B cell (primary cell): ENCODE data around the gene TOMM5. TPM values are rescaled to one million over a fixed set of nuclear protein-coding genes. Genes with fewer than 3 reads are reported as not detected.

Source experiments
- ATAC-seq: fragments of 200-7000 bp; cut with Tn5 transposase; one replicate; pipeline ENCODE4 v1.10.0; 2021; ENCODE audit warnings: low read depth, mild to moderate bottlenecking, moderate number of reproducible peaks, moderate library complexity
- CTCF ChIA-PET: fragments of 350-600 bp; sonication (Branson Sonifier 250); formaldehyde crosslinking; loops from one replicate; lab custom pipeline; 2021; ENCODE audit warnings: antibody characterized with exemption, inconsistent platforms; lab: Charles Lee
- POLR2A ChIA-PET: fragments of 350-600 bp; sonication (Branson Sonifier 250); formaldehyde crosslinking; loops from one replicate; lab custom pipeline; 2021; ENCODE audit warnings: antibody characterized with exemption; lab: Charles Lee
- DNase-seq: peaks from one replicate; pipeline ENCODE4 v3.0.0; 2013
- H2AFZ ChIP-seq: 2 replicates; pipeline ENCODE4 v1.6.1; 2012; ENCODE audit warnings: mild to moderate bottlenecking, low read depth, low read length; ENCODE audit not compliant: insufficient read depth, poor library complexity, severe bottlenecking
- H3K27ac ChIP-seq, 2 donors: 1 replicate in 1 of 2; 2 replicates in 1 of 2; pipeline ENCODE4 v1.5.1; 2012 to 2013; ENCODE audit warnings: low read length in 2 of 2, mild to moderate bottlenecking in 2 of 2, moderate library complexity in 1 of 2
- H3K27me3 ChIP-seq, 4 experiments: fragments of 200-600 bp in 1 of 4; sonication (generic) in 1 of 4; replicated peaks in 1 of 4; 1 replicate in 2 of 4; 2 replicates in 2 of 4; pipeline versions ENCODE4 v1.6.1 to v1.7.0; 2013 to 2016; ENCODE audit warnings: low read length in 3 of 4, mild to moderate bottlenecking in 2 of 4, mixed read lengths in 1 of 4, moderate library complexity in 1 of 4; ENCODE audit not compliant: insufficient read depth in 4 of 4, control insufficient read depth in 3 of 4; ENCODE audit errors: control extremely low read depth in 1 of 4
- H3K36me3 ChIP-seq, 2 experiments: replicated peaks in 1 of 2; 1 replicate in 1 of 2; 2 replicates in 1 of 2; pipeline versions ENCODE4 v1.6.1 to v1.7.1; 2013; ENCODE audit warnings: low read length in 1 of 2; ENCODE audit not compliant: insufficient read depth in 2 of 2, control insufficient read depth in 1 of 2; ENCODE audit errors: control extremely low read depth in 1 of 2, extremely low read depth in 1 of 2
- H3K4me1 ChIP-seq, 2 donors: fragments of 200-600 bp in 1 of 2; sonication (generic) in 1 of 2; 1 replicate in 1 of 2; 2 replicates in 1 of 2; pipeline versions ENCODE4 v1.5.1 to v1.6.1; 2013 to 2017; ENCODE audit warnings: low read length in 2 of 2; ENCODE audit not compliant: control insufficient read depth in 2 of 2, insufficient read depth in 2 of 2
- H3K4me2 ChIP-seq: replicated peaks from 2 replicates; pipeline ENCODE3; 2012; ENCODE audit warnings: mild to moderate bottlenecking, low read depth, low read length; ENCODE audit not compliant: poor library complexity, severe bottlenecking
- H3K4me3 ChIP-seq, 5 experiments: fragments of 200-600 bp in 1 of 5; sonication (generic) in 1 of 5; 1 replicate in 3 of 5; 2 replicates in 2 of 5; pipeline versions ENCODE4 v1.5.1 to v1.7.0; 2011 to 2016; ENCODE audit warnings: low read length in 4 of 5, mild to moderate bottlenecking in 4 of 5, low read depth in 2 of 5, control low read depth in 1 of 5, moderate library complexity in 1 of 5; ENCODE audit not compliant: insufficient read depth in 1 of 5; ENCODE audit errors: control extremely low read depth in 1 of 5, extremely low read depth in 1 of 5
- H3K79me2 ChIP-seq: fragments of 200-600 bp; sonication (generic); one replicate; pipeline ENCODE4 v1.6.0; 2016; ENCODE audit warnings: low read length; ENCODE audit not compliant: control insufficient read depth, insufficient read depth
- H3K9ac ChIP-seq: fragments of 200-600 bp; sonication (generic); 2 replicates; pipeline ENCODE4 v1.6.1; 2017; ENCODE audit warnings: mild to moderate bottlenecking, low read length, moderate library complexity
- H3K9me3 ChIP-seq, 3 donors: one replicate each; pipeline versions ENCODE4 v1.6.1 to v1.7.1; 2013; ENCODE audit warnings: low read length in 2 of 3; ENCODE audit not compliant: control insufficient read depth in 2 of 3, insufficient read depth in 1 of 3; ENCODE audit errors: control extremely low read depth in 1 of 3
- H4K20me1 ChIP-seq: 2 replicates; pipeline ENCODE4 v1.6.0; 2012; ENCODE audit warnings: mild to moderate bottlenecking, low read length; ENCODE audit not compliant: insufficient read depth, control insufficient read depth, poor library complexity, severe bottlenecking
- H3K27ac Mint-ChIP-seq: one replicate; pipeline ENCODE4 v1.8.0; 2021; ENCODE audit warnings: mixed read lengths
- H3K27me3 Mint-ChIP-seq: one replicate; pipeline ENCODE4 v1.8.0; 2021; ENCODE audit warnings: mixed read lengths
- H3K4me1 Mint-ChIP-seq: one replicate; pipeline ENCODE4 v1.8.0; 2021; ENCODE audit warnings: mixed read lengths
- H3K4me3 Mint-ChIP-seq: one replicate; pipeline ENCODE4 v1.8.0; 2021; ENCODE audit warnings: mixed read lengths
- H3K9me3 Mint-ChIP-seq: one replicate; pipeline ENCODE4 v1.8.0; 2022; ENCODE audit warnings: mixed read lengths; ENCODE audit not compliant: insufficient read depth
- EZH2 ChIP-seq: IDR thresholded peaks from 2 replicates; pipeline ENCODE4 v1.6.1; 2012; ENCODE audit warnings: borderline replicate concordance, low read depth, mild to moderate bottlenecking, moderate library complexity, low read length; ENCODE audit not compliant: insufficient read depth, poor library complexity, severe bottlenecking
- WGBS: methylation state at CpG from one replicate; pipeline ENCODE4 v1.1.5; 2013; ENCODE audit warnings: missing lambda C conversion rate; ENCODE audit not compliant: insufficient coverage; 5-methylcytosine and 5-hydroxymethylcytosine counted together
- intact Hi-C: fragments of 100-400 bp; cut with micrococcal nuclease; formaldehyde crosslinking; loops from one replicate; pipeline ENCODE4 v1.10.0; 2022
- polyA plus RNA-seq: library from polyadenylated mRNA; depleted of rRNA; stranded (reverse); fragments of >200 nt; gene quantifications from 2 replicates; pipeline ENCODE4 v1.2.3, GENCODE V29; 2012
- total RNA-seq, 2 donors: library from RNA; stranded (reverse); fragments of 120-200 nt in 1 of 2; gene quantifications; 1 replicate in 1 of 2; 2 replicates in 1 of 2; pipeline versions ENCODE4 v1.2.3 to v1.2.4, GENCODE V29; 2013 to 2022
- TF ChIP-seq, protein P1 (sequence below): fragments of 200-600 bp; IDR thresholded peaks from one replicate; pipeline ENCODE4 v1.8.0; 2022; ENCODE audit warnings: antibody characterized with exemption, mild to moderate bottlenecking

TOMM5 gene
- total and polyA plus RNA-seq, 2 donors (not counting 1 experiment from before 2014, with no cell fraction given) = 33.9 to 44.4 TPM

DNA sequence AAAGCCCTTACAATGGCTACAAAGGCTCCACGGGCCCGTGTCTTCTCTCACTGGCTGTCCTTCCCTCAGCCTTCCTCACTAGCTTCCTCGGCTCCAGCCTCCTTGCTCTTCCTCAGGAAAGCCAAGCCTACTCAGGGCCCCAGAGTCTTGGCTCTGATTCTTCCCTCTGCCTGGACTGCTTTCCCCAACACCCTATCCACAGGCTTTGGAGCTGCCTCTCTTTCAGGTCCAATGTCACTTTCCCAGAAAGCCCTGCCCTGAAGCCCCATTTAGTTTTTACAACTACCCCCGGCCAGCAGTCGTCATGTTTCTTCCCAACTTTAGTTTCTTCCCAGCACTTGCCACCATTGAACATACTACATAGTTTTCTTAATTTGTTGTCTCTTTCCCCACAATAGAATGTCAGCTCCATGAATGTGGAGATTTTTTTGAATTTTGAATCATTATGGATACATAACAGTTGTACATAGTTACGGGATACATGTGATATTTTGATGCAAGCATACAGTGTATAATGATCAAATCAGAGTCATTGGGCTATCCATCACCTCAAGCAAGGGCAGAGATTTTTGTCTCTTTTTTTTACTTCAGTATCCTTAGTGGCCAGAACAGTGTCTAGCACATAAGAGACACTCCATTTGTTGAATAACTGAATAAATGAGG lies 17.5 kb upstream of the TOMM5 start:
- ChIA-PET POLR2A (interaction anchor here (0.6 kb wide), 1 partner anchor 456 kb away, joined by 3 read pairs; no protein-coding TSS in a partner anchor), CTCF (no interaction called here)
- TF ChIP-seq, protein P1, sequence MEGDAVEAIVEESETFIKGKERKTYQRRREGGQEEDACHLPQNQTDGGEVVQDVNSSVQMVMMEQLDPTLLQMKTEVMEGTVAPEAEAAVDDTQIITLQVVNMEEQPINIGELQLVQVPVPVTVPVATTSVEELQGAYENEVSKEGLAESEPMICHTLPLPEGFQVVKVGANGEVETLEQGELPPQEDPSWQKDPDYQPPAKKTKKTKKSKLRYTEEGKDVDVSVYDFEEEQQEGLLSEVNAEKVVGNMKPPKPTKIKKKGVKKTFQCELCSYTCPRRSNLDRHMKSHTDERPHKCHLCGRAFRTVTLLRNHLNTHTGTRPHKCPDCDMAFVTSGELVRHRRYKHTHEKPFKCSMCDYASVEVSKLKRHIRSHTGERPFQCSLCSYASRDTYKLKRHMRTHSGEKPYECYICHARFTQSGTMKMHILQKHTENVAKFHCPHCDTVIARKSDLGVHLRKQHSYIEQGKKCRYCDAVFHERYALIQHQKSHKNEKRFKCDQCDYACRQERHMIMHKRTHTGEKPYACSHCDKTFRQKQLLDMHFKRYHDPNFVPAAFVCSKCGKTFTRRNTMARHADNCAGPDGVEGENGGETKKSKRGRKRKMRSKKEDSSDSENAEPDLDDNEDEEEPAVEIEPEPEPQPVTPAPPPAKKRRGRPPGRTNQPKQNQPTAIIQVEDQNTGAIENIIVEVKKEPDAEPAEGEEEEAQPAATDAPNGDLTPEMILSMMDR = no peak
- no peak for TF ChIP-seq EZH2
- H3K36me3 ChIP-seq = no peaks in the 10 kb centered on the region
- no peaks in the 10 kb centered on the region for H3K4me1 Mint-ChIP-seq
- intact Hi-C loops = no loop called here
- no peaks in the 10 kb centered on the region for H3K9me3 ChIP-seq
- H3K4me3 Mint-ChIP-seq = no peak overlapping the region
- DNase-seq = no peak
- no peaks in the 10 kb centered on the region for H3K79me2 ChIP-seq
- H3K9me3 Mint-ChIP-seq = no peaks in the 10 kb centered on the region
- H3K27ac ChIP-seq = no peak overlapping the region
- H2AFZ ChIP-seq = no peak overlapping the region
- H3K4me2 ChIP-seq = no peak overlapping the region
- peaks cover 0 to 11% (median 3%) of the 10 kb centered on the region in 4 experiments for H3K27me3 ChIP-seq
- WGBS = 80% methylated on average over 3 of the region's 6 CpGs
- H3K4me1 ChIP-seq = no peaks in the 10 kb centered on the region
- H3K9ac ChIP-seq = no peak overlapping the region
- H3K4me3 ChIP-seq = no peak overlapping the region
- H3K27ac Mint-ChIP-seq = no peak overlapping the region
- peaks cover 23% of the 10 kb centered on the region for H3K27me3 Mint-ChIP-seq
- ATAC-seq = no peak
- H4K20me1 ChIP-seq = no peaks in the 10 kb centered on the region

DNA sequence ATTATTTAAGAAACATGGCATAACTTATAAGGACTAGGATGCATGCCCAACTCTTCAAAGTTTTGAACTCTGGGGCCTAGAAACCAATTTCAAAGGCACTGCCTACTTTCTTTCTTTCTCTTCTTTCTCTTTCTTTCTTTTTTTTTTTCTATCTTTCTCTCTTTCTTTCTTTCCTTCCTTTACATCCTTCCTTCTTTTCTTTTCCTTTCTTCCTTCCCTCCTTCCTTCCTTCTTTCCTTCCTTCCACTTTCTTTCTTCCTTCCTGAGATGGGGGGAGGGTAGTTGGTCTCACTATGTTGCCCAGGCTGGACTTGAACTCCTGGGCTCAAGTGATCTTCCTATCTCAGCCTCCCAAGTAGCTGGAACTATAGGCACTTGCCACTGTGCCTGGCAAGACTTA lies 15.9 kb upstream of the TOMM5 start:
- CTCF ChIA-PET = no interaction called here
- Mint-ChIP-seq H3K27me3 (peaks cover 31% of the 10 kb centered on the region), H3K27ac (no peak overlapping the region)

More for the DNA sequence above, 15.9 kb upstream of the TOMM5 start:
- Histone ChIP-seq H3K4me2 (no peak overlapping the region), H4K20me1 (no peaks in the 10 kb centered on the region), H3K36me3 (no peaks in the 10 kb centered on the region), H3K9me3 (no peaks in the 10 kb centered on the region), H3K4me3 (no peak overlapping the region), H2AFZ (no peak overlapping the region), H3K79me2 (no peaks in the 10 kb centered on the region), H3K4me1 (no peaks in the 10 kb centered on the region), H3K27me3 (peaks cover 0 to 13% (median 6%) of the 10 kb centered on the region in 4 experiments), H3K27ac (no peak overlapping the region), H3K9ac (no peak overlapping the region)
- no peaks in the 10 kb centered on the region for H3K9me3 Mint-ChIP-seq
- DNase-seq = no peak
- H3K4me1 Mint-ChIP-seq = no peaks in the 10 kb centered on the region
- POLR2A ChIA-PET = no interaction called here
- ATAC-seq = no peak
- intact Hi-C loops = no loop called here
- TF ChIP-seq EZH2 = no peak
- TF ChIP-seq, protein P1 = no peak
- H3K4me3 Mint-ChIP-seq = no peak overlapping the region
